Astrocyte (in vitro differentiated cells and primary cell): Measurements from ENCODE around the gene AMMECR1. TPM values are rescaled to one million over a fixed set of nuclear protein-coding genes. Genes with fewer than 3 reads are reported as not detected.

ENCODE experiments used
- DNase-seq: peaks from one replicate; pipeline ENCODE4 v3.0.0-alpha.2; 2010; ENCODE audit warnings: low read depth
- FAIRE-seq: peaks from 2 replicates; lab custom pipeline; 2011; peaks lifted over from hg19 to GRCh38; lab: Jason Lieb, UNC
- H2AFZ ChIP-seq: 2 replicates; pipeline ENCODE4 v1.6.0; 2012; ENCODE audit warnings: low read depth, low read length, inconsistent platforms
- H3K27ac ChIP-seq: 2 replicates; pipeline ENCODE4 v1.5.1; 2011; ENCODE audit warnings: low read depth, low read length, inconsistent platforms
- H3K27me3 ChIP-seq: 2 replicates; pipeline ENCODE4 v1.6.0; 2011; ENCODE audit warnings: low read length, inconsistent platforms; ENCODE audit not compliant: insufficient read depth
- H3K36me3 ChIP-seq: 2 replicates; pipeline ENCODE4 v1.5.1; 2011; ENCODE audit warnings: low read length, inconsistent platforms; ENCODE audit not compliant: insufficient read depth
- H3K4me1 ChIP-seq: 2 replicates; pipeline ENCODE4 v1.5.1; 2011; ENCODE audit warnings: low read length, inconsistent platforms; ENCODE audit not compliant: insufficient read depth
- H3K4me2 ChIP-seq: 2 replicates; pipeline ENCODE4 v1.6.0; 2012; ENCODE audit warnings: low read length, inconsistent platforms
- H3K4me3 ChIP-seq: 2 replicates; pipeline ENCODE4 v1.5.1; 2011; ENCODE audit warnings: low read depth, mild to moderate bottlenecking, low read length, inconsistent platforms; ENCODE audit not compliant: insufficient read depth
- H3K79me2 ChIP-seq: 2 replicates; pipeline ENCODE4 v1.6.0; 2012; ENCODE audit warnings: mild to moderate bottlenecking, low read length, inconsistent platforms; ENCODE audit not compliant: insufficient read depth
- H3K9ac ChIP-seq: 2 replicates; pipeline ENCODE4 v1.6.0; 2012; ENCODE audit warnings: mild to moderate bottlenecking, low read length, inconsistent platforms
- H3K9me3 ChIP-seq: 2 replicates; pipeline ENCODE4 v1.5.1; 2012; ENCODE audit warnings: low read depth, mild to moderate bottlenecking, low read length, inconsistent platforms; ENCODE audit not compliant: insufficient read depth
- H4K20me1 ChIP-seq: 2 replicates; pipeline ENCODE4 v1.6.0; 2012; ENCODE audit warnings: low read length, inconsistent platforms; ENCODE audit not compliant: insufficient read depth
- H3K27ac Mint-ChIP-seq: one replicate; pipeline ENCODE4 v1.8.0; 2021; ENCODE audit warnings: mild to moderate bottlenecking, mixed read lengths; ENCODE audit not compliant: unreplicated experiment
- H3K27me3 Mint-ChIP-seq: one replicate; pipeline ENCODE4 v1.8.0; 2021; ENCODE audit warnings: low read depth, mixed read lengths; ENCODE audit not compliant: unreplicated experiment
- H3K36me3 Mint-ChIP-seq: one replicate; pipeline ENCODE4 v1.8.0; 2021; ENCODE audit warnings: low read depth, mixed read lengths; ENCODE audit not compliant: unreplicated experiment
- H3K4me1 Mint-ChIP-seq: one replicate; pipeline ENCODE4 v1.8.0; 2021; ENCODE audit warnings: low read depth, mixed read lengths; ENCODE audit not compliant: unreplicated experiment
- H3K4me3 Mint-ChIP-seq: one replicate; pipeline ENCODE4 v1.8.0; 2021; ENCODE audit warnings: mild to moderate bottlenecking, moderate library complexity, mixed read lengths; ENCODE audit not compliant: unreplicated experiment
- H3K9me3 Mint-ChIP-seq: one replicate; pipeline ENCODE4 v1.8.0; 2021; ENCODE audit warnings: mild to moderate bottlenecking, mixed read lengths; ENCODE audit not compliant: unreplicated experiment
- EZH2 ChIP-seq: IDR thresholded peaks from 2 replicates; pipeline ENCODE4 v1.6.1; 2012; ENCODE audit warnings: mild to moderate bottlenecking, low read length, inconsistent platforms; ENCODE audit not compliant: insufficient read depth
- total RNA-seq: library from RNA; stranded (reverse); gene quantifications from 2 replicates; pipeline ENCODE4 v1.2.1, GENCODE V29; 2021
- TF ChIP-seq, protein P1 (sequence below): IDR thresholded peaks from 2 replicates; pipeline ENCODE4 v1.5.1; 2011; ENCODE audit warnings: low read depth, mild to moderate bottlenecking, inconsistent platforms, low read length, moderate library complexity; ENCODE audit not compliant: insufficient read depth

The AMMECR1 gene
- total RNA-seq, 1 donor from 2014 or later: 16.0 TPM

DNA sequence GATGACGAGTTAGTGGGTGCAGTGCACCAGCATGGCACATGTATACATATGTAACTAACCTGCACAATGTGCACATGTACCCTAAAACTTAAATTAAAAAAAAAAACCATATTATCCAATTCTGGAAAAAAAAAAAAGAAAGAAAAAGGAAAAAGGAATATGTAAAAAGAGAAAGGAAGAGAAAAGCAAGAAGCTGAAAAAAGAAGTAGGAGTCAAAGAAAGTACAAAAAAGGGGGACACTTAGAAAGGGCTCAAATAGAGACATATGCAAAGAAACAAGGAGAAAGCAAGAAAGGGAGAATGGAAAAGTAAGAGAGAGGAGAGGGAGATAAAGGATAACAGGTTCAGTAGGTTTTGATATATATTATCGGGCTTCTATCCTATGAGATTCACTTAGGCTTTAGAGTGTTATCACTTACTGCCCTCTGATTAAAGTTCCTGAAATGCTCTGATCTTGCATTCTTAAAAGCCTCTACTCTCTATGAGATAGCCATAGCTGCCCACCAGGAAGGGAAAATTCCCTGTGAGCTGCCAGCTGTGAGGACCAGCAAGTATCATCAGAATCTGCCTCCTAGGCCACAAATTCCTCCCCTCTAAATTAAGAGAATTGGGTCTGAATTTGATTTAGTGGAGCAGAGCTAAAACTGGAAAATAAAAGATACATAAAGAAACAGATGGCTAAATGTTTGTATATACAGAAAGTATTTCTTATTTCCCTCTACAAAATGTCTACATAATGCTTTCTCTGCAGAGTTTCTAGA is 95.2 kb downstream of the AMMECR1 start:
- H3K4me1 ChIP-seq: peaks cover 9% of the 10 kb centered on the region
- DNase-seq (no peak), FAIRE-seq (peak; percentile 98)
- Mint-ChIP-seq H3K4me3 (no peak overlapping the region), H3K27me3 (no peaks in the 10 kb centered on the region), H3K36me3 (no peaks in the 10 kb centered on the region), H3K9me3 (no peaks in the 10 kb centered on the region), H3K4me1 (peaks cover 21% of the 10 kb centered on the region), H3K27ac (no peak overlapping the region)
- H3K27me3 ChIP-seq: no peaks in the 10 kb centered on the region
- no peak overlapping the region for H2AFZ ChIP-seq
- no peaks in the 10 kb centered on the region for H4K20me1 ChIP-seq
- TF ChIP-seq, protein P1, sequence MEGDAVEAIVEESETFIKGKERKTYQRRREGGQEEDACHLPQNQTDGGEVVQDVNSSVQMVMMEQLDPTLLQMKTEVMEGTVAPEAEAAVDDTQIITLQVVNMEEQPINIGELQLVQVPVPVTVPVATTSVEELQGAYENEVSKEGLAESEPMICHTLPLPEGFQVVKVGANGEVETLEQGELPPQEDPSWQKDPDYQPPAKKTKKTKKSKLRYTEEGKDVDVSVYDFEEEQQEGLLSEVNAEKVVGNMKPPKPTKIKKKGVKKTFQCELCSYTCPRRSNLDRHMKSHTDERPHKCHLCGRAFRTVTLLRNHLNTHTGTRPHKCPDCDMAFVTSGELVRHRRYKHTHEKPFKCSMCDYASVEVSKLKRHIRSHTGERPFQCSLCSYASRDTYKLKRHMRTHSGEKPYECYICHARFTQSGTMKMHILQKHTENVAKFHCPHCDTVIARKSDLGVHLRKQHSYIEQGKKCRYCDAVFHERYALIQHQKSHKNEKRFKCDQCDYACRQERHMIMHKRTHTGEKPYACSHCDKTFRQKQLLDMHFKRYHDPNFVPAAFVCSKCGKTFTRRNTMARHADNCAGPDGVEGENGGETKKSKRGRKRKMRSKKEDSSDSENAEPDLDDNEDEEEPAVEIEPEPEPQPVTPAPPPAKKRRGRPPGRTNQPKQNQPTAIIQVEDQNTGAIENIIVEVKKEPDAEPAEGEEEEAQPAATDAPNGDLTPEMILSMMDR: no peak
- TF ChIP-seq EZH2: no peak
- no peaks in the 10 kb centered on the region for H3K36me3 ChIP-seq
- H3K27ac ChIP-seq: no peak overlapping the region
- no peak overlapping the region for H3K4me3 ChIP-seq
- H3K4me2 ChIP-seq: no peak overlapping the region
- no peaks in the 10 kb centered on the region for H3K9me3 ChIP-seq
- peaks cover 3% of the 10 kb centered on the region for H3K79me2 ChIP-seq
- H3K9ac ChIP-seq: no peak overlapping the region

DNA sequence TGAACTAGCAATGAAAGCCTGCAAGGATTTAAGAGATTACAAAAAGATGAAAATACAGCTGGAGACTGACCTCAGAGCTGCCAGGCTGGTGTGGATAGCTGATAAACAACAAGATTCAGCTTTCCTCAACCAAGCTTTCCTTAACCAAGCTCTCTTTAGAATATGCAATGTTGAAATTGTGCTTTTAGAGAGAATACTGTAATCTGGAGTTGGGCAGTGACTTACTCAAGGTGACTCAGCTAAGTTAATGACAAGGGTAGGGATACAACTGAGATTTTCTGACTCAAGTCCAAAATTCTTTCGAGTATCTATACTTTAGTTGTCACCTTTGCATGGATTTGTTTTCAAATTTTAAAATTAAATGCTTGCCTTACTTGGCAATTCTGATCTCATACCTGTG is 98.0 kb downstream of the AMMECR1 start:
- peak overlapping the region; percentile 40 for H3K27ac ChIP-seq
- TF ChIP-seq, protein P1: no peak
- no peak for TF ChIP-seq EZH2
- Mint-ChIP-seq H3K27me3 (no peaks in the 10 kb centered on the region), H3K4me3 (no peak overlapping the region), H3K36me3 (no peaks in the 10 kb centered on the region), H3K9me3 (no peaks in the 10 kb centered on the region), H3K27ac (no peak overlapping the region), H3K4me1 (peaks cover 11% of the 10 kb centered on the region)
- no peaks in the 10 kb centered on the region for H3K9me3 ChIP-seq
- no peak overlapping the region for H3K4me3 ChIP-seq
- peaks cover 9% of the 10 kb centered on the region for H3K4me1 ChIP-seq
- peak; percentile 99 for FAIRE-seq
- H3K79me2 ChIP-seq: no peaks in the 10 kb centered on the region
- no peaks in the 10 kb centered on the region for H3K27me3 ChIP-seq
- peak; percentile 44 for DNase-seq
- no peak overlapping the region for H2AFZ ChIP-seq
- H4K20me1 ChIP-seq: no peaks in the 10 kb centered on the region
- no peaks in the 10 kb centered on the region for H3K36me3 ChIP-seq
- H3K9ac ChIP-seq: no peak overlapping the region
- peak overlapping the region; percentile 39 for H3K4me2 ChIP-seq

DNA sequence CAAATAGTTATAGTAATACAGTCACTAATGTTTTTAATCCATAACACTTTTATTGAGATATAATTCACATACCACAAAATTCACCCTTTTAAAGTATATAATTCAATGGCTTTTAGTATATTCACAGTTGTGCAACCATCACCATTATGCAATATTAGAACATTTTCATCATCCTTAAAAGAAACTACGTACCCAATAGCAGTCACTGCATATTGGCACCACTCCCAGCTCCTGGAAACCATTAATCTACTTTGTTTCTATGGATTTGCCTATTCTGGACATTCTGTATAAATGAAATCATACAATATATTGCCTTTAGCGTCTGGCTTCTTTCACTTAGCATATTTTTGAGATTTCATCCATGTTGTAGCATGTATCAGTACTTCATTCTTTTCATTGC is 99.3 kb downstream of the AMMECR1 start:
- Histone ChIP-seq H2AFZ (no peak overlapping the region), H4K20me1 (no peaks in the 10 kb centered on the region), H3K27ac (no peak overlapping the region), H3K4me3 (no peak overlapping the region), H3K4me2 (no peak overlapping the region), H3K36me3 (no peaks in the 10 kb centered on the region), H3K27me3 (no peaks in the 10 kb centered on the region), H3K4me1 (peaks cover 9% of the 10 kb centered on the region), H3K79me2 (no peaks in the 10 kb centered on the region), H3K9me3 (no peaks in the 10 kb centered on the region), H3K9ac (no peak overlapping the region)
- peaks cover 15% of the 10 kb centered on the region for H3K4me1 Mint-ChIP-seq
- no peak overlapping the region for H3K27ac Mint-ChIP-seq
- TF ChIP-seq, protein P1: no peak
- no peak for TF ChIP-seq EZH2
- no peaks in the 10 kb centered on the region for H3K27me3 Mint-ChIP-seq
- H3K9me3 Mint-ChIP-seq: no peaks in the 10 kb centered on the region
- no peaks in the 10 kb centered on the region for H3K36me3 Mint-ChIP-seq
- peak; percentile 16 for DNase-seq
- no peak for FAIRE-seq
- no peak overlapping the region for H3K4me3 Mint-ChIP-seq
